Fibroblast of the aortic adventitia (primary cell): ENCODE data around the gene CISTR. TPM values are rescaled to one million over a fixed set of nuclear protein-coding genes. Genes with fewer than 3 reads are reported as not detected.

Source experiments
- DNase-seq: peaks from one replicate; pipeline ENCODE4 v3.0.0-alpha.2; 2010; ENCODE audit warnings: low read depth
- H3K4me3 ChIP-seq: 2 replicates; pipeline ENCODE4 v1.5.1; 2011; ENCODE audit warnings: low read depth, mild to moderate bottlenecking, control low read depth, low read length, moderate library complexity
- total RNA-seq: library from RNA; depleted of rRNA; stranded (reverse); fragments of >200 nt; gene quantifications from 2 replicates; pipeline ENCODE4 v1.2.3, GENCODE V29; 2012; ENCODE audit warnings: low replicate concordance
- TF ChIP-seq, protein P1 (sequence below): IDR thresholded peaks from 2 replicates; pipeline ENCODE4 v1.5.1; 2011; ENCODE audit warnings: mild to moderate bottlenecking, low read length, control low read depth, inconsistent platforms; ENCODE audit not compliant: insufficient read depth

Gene CISTR
- total RNA-seq, 1 donor, result not detected

GRCh38 chr12:53739214-53740129, 12.3 kb downstream of the CISTR start:
- no peak overlapping the region for H3K4me3 ChIP-seq
- DNase-seq, result no peak
- TF ChIP-seq, protein P1, sequence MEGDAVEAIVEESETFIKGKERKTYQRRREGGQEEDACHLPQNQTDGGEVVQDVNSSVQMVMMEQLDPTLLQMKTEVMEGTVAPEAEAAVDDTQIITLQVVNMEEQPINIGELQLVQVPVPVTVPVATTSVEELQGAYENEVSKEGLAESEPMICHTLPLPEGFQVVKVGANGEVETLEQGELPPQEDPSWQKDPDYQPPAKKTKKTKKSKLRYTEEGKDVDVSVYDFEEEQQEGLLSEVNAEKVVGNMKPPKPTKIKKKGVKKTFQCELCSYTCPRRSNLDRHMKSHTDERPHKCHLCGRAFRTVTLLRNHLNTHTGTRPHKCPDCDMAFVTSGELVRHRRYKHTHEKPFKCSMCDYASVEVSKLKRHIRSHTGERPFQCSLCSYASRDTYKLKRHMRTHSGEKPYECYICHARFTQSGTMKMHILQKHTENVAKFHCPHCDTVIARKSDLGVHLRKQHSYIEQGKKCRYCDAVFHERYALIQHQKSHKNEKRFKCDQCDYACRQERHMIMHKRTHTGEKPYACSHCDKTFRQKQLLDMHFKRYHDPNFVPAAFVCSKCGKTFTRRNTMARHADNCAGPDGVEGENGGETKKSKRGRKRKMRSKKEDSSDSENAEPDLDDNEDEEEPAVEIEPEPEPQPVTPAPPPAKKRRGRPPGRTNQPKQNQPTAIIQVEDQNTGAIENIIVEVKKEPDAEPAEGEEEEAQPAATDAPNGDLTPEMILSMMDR, result no peak

GRCh38 chr12:53738406-53739213, 13.2 kb downstream of the CISTR start:
- TF ChIP-seq, protein P1, result no peak
- H3K4me3 ChIP-seq, result no peak overlapping the region
- no peak for DNase-seq

- H3K4me3 ChIP-seq, result no peak overlapping the region
- no peak for DNase-seq
- TF ChIP-seq, protein P1, result no peak
Measured at GRCh38 chr12:53737951-53738405, 13.8 kb downstream of the CISTR start.

- no peak overlapping the region for H3K4me3 ChIP-seq
- no peak for DNase-seq
- TF ChIP-seq, protein P1, result no peak
Measured at GRCh38 chr12:53737093-53737808, 14.5 kb downstream of the CISTR start.

DNA sequence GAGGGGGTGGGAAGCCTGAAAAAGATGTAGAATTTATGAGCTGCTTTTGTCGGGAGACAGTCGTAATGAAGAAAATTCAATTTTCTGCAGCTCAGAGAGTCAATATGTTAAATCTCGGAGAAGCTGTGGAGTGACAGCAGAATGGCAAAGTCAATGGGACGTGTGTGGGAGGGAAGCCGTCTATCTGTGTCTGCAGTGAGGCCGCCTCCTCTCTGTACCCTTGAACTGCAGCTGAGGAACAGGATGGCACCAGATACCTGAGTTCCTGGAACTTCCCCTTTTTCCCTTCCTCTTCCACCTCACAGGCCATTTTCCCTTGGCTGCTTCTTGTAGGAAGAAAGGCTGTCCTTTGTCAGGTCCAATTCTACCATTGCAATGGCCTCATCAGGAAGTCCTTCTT, 15.2 kb downstream of the CISTR start:
- TF ChIP-seq, protein P1, result no peak
- no peak overlapping the region for H3K4me3 ChIP-seq
- no peak for DNase-seq

- TF ChIP-seq, protein P1, result no peak
- no peak for DNase-seq
- no peak overlapping the region for H3K4me3 ChIP-seq
Measured at GRCh38 chr12:53735556-53735955, 16.2 kb downstream of the CISTR start.
